ENCODE measurements around the gene KLK12.

Gene KLK12

DNA sequence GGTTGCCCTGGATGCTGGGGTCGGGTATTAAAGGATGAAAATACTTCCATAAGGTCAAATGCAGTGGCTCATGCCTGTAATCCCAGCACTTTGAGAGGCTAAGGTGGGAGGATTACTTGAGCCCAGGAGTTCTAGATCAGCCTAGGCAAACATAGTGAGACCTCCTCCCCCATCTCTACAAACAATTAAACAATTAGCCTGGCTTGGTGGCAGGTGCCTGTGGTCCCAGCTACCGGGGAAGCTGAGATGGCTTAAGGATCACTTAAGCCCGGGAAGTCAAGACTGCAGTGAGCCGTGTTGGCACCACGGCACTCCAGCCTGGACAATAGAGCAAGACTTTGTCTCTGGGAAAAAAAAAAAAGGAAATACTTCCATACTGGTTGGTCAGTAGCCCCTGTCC lies 9.9 kb downstream of the KLK12 start:
- FAIRE-seq, result no peak
- TF ChIP-seq POLR2A (IDR thresholded peaks at IDR 0.05; ENCODE audit: low read depth, low read length) (no peak), TAF1 (IDR thresholded peaks at IDR 0.05; ENCODE audit: borderline replicate concordance, low read depth, low read length) (no peak), POLR2AphosphoS5 (IDR thresholded peaks at IDR 0.05; ENCODE audit: low read depth, low read length) (no peak)
- no peak for DNase-seq (ENCODE audit: insufficient read length)

DNA sequence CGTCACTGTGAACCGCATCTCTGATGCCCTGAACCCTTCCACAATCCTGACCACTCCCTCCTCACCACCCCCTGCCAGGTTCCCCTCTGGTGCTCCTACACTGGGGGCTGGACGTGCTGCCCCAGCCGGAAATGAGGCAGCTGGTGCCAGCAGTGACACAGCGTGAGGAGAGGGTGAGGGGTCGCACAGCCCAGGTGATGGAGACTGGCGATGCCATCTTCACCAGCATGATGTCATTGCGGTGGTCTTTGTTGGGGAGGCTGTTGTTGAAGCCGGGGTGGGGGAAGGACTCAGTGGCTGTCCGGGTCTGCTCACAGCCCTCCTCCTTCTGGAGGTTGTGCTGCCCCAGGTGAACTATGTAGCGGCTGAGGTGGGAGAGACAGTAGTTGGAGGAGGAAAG lies 10.9 kb downstream of the KLK12 start:
- TF ChIP-seq TAF1 (IDR thresholded peaks at IDR 0.05; ENCODE audit: borderline replicate concordance, low read depth, low read length) (no peak), POLR2A (IDR thresholded peaks at IDR 0.05; ENCODE audit: low read depth, low read length) (no peak), POLR2AphosphoS5 (IDR thresholded peaks at IDR 0.05; ENCODE audit: low read depth, low read length) (no peak)
- DNase-seq (ENCODE audit: insufficient read length), result no peak
- FAIRE-seq, result no peak

DNA sequence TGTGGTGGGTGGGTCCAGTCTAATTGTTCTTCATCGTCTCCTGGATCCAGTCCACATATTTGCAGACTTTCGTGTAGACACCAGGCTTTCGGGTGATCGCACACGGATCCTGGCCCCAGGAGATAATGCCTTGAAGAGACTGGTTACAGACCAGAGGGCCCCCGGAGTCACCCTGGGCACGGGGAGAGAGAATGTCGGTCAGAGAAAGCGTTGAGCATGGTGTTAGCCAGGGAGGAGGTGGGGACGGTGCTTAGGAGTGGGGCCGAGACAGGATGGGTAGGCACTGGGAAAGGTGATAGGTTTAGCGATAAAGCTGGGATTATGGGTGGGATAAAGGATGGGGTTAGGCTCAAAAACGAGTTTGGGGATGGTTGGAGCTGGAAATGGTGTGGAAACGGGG lies 12.3 kb downstream of the KLK12 start:
- FAIRE-seq (no peak), DNase-seq (ENCODE audit: insufficient read length) (no peak)
- TF ChIP-seq POLR2AphosphoS5 (IDR thresholded peaks at IDR 0.05; ENCODE audit: low read depth, low read length), result no peak
- no peak for TF ChIP-seq TAF1 (IDR thresholded peaks at IDR 0.05; ENCODE audit: borderline replicate concordance, low read depth, low read length)
- TF ChIP-seq POLR2A (IDR thresholded peaks at IDR 0.05; ENCODE audit: low read depth, low read length), result no peak

DNA sequence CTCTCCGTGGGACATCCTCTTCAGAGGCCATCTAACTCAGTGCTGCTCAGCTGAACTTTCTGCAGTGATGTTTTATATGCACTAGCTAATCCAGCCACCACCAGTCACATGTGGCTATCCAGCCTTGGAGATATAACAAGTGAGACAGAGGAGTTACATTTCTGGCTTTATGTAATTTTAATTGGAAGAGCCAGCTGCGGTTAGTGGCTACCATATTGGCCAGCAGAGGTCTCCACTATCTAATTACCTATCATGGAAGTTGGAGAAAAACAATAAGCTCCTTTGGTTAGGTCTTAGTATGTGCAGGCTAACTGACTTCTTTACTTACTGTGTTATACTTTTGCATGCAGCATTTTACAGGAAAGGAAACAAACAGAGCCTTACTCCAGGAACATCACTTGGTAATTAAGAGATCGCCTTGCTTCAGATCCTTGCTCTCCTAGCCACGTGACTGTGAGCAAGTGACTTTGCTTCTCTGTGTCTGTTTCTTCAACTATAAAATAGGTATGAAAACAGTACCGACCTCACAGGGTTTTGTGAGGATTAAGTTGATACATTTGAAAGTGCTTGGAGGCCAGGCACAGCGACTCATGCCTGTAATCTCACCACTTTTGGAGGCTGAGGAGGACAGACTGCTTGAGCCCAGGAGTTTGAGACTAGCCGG lies 13.7 kb downstream of the KLK12 start:
- TF ChIP-seq TAF1 (IDR thresholded peaks at IDR 0.05; ENCODE audit: borderline replicate concordance, low read depth, low read length) (no peak), POLR2AphosphoS5 (IDR thresholded peaks at IDR 0.05; ENCODE audit: low read depth, low read length) (no peak), POLR2A (IDR thresholded peaks at IDR 0.05; ENCODE audit: low read depth, low read length) (no peak)
- FAIRE-seq, result no peak

DNA sequence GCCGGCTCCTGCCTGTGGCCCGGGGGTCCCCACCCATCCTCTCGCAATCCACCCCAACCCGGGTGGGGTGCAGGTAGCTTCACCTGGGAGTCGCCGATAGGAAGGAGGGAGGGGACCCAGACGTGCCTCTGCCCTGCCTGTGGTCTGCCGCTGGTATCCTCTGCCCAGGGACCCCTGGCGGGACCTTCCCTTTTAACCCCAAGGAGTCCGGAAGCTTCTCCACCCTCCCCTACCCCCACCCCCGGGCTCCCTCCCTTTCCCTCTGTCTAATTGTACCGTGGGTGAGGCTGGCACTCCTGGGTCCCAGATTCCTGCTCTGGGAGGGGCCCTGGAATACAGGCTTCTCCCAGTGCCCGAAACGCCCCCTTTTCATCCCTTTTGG lies 15.3 kb downstream of the KLK12 start, which contains the start of gene KLK10:
Gene KLK10, minus strand, starts transcription at position 166 of the 382 bp plus-strand sequence. CDS start 579 bp downstream, outside the sequence.
- FAIRE-seq, result no peak
- no peak for DNase-seq (ENCODE audit: insufficient read length)
- no peak for TF ChIP-seq TAF1 (IDR thresholded peaks at IDR 0.05; ENCODE audit: borderline replicate concordance, low read depth, low read length)
- no peak for TF ChIP-seq POLR2A (IDR thresholded peaks at IDR 0.05; ENCODE audit: low read depth, low read length)
- TF ChIP-seq POLR2AphosphoS5 (IDR thresholded peaks at IDR 0.05; ENCODE audit: low read depth, low read length), result no peak

More for the DNA sequence above, 13.7 kb downstream of the KLK12 start:
- no peak for DNase-seq (ENCODE audit: insufficient read length)

DNA sequence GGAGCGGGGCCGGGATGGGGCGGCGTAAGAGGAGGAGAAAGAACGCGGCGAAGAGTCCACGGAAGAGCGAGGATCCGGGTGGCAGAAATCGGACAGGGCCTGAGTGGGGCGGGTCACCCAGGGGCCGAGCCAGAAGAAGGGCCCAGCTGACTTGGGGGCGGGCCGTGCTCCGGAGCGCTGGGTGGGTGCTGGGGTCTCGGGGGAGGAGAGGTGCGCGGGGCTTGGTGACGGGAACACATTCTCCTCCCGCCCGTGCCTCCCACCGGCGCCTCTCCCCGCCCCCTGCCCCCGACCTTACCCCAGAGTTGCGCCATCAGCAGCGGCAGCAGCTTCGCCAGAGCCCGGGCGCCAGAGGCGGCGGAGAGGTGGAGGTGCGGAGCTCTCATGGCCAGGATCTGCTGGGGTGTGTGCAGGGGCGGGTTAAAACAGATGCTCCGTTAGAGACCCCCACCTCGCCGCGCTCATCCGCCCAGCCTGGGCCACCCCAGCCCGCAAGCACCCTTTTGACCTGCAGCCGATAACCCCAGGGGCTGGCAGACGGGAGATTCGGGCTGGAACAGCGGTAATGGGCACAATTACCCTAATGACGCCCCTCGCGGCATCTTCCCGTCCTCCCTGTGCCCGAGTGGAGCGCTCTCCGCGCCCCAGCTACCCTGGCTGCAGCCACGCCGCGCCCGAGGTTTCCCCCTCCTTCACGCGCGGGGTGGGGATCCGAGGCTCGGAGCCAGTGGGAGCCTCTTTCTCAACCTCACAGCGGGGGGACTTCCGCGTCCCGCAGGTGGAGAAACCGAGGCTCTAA lies 15.9 kb downstream of the KLK12 start:
- DNase-seq (ENCODE audit: insufficient read length), result no peak

DNA sequence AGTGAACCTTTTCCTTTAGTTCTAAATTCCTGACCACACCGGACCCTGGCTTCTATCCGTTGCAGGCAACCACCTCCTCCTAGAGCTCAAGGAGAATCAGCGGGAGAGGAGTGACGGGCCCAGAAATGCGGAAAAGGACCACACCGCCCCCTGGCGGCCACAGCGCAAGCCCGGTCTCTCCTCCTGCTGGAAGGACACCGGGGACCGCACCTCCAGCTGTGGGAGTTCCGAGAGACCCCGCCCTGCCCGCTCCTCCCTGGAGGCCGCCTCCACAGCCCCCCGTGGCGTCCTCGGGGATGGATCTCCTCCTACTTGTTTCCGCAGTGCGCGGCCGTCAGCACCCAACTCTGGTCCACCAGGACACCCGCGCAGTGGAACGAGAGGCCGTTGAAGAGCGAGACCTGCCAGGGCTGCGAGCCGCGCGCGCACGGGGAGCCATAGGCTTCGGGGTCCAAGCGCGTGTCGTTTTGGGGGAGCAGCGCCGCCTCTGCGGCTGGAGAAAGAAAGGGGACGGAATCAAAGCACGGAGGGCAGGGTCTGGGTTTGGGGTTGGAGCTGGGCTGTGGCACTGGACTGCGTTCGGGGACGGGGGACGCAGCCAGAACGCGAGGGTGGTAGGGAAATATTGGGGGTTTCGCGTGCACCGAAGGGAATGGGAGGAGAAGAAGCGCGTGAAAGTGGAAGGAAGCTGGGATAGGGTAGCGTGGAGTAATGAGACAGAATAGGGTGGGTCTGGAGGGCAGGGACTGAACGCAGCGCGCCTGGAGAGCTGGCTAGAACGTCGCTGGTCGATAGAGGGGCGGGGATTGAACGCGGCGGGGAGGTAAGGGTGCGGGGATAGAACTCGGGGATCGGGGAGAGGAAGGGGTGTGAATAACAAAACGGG lies 17.8 kb downstream of the KLK12 start:
- TF ChIP-seq POLR2A (IDR thresholded peaks at IDR 0.05; ENCODE audit: low read depth, low read length), result no peak
- no peak for TF ChIP-seq POLR2AphosphoS5 (IDR thresholded peaks at IDR 0.05; ENCODE audit: low read depth, low read length)
- no peak for TF ChIP-seq TAF1 (IDR thresholded peaks at IDR 0.05; ENCODE audit: borderline replicate concordance, low read depth, low read length)
- FAIRE-seq, result no peak
- no peak for DNase-seq (ENCODE audit: insufficient read length)

More for the DNA sequence above, 15.9 kb downstream of the KLK12 start:
- TF ChIP-seq TAF1 (IDR thresholded peaks at IDR 0.05; ENCODE audit: borderline replicate concordance, low read depth, low read length), result no peak
- TF ChIP-seq POLR2A (IDR thresholded peaks at IDR 0.05; ENCODE audit: low read depth, low read length), result no peak
- no peak for TF ChIP-seq POLR2AphosphoS5 (IDR thresholded peaks at IDR 0.05; ENCODE audit: low read depth, low read length)
- FAIRE-seq, result no peak

DNA sequence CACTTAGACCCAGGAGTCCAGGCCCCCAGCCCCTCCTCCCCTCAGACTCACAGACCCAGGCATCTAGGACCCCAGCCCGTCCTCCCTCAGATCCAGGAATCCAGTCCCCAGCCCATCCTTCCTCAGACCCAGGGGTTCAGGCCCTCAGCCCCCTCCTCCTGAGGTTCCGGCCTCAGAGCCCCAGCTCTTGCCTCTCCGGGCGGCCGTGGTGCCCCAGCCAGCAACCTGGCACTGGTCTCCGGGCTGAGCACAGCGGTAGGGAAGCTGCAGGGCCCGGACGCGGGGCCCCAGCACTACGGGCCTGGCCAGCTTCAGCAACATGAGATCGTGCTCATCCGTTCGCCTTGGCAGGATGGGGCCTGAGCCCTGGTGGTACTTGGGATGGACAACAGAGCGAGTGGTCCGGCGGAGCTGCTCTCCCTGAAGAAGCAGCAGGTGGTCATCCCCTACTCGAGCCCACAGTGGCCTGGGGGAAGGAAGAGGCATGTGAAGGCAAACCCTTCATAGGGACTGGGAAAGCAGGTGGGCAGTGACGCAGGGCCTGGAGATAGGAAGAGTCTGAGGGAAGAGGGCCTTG lies 19.0 kb downstream of the KLK12 start:
- FAIRE-seq, result no peak
- DNase-seq (ENCODE audit: insufficient read length), result no peak
- TF ChIP-seq POLR2AphosphoS5 (IDR thresholded peaks at IDR 0.05; ENCODE audit: low read depth, low read length) (no peak), TAF1 (IDR thresholded peaks at IDR 0.05; ENCODE audit: borderline replicate concordance, low read depth, low read length) (no peak), POLR2A (IDR thresholded peaks at IDR 0.05; ENCODE audit: low read depth, low read length) (no peak)

DNA sequence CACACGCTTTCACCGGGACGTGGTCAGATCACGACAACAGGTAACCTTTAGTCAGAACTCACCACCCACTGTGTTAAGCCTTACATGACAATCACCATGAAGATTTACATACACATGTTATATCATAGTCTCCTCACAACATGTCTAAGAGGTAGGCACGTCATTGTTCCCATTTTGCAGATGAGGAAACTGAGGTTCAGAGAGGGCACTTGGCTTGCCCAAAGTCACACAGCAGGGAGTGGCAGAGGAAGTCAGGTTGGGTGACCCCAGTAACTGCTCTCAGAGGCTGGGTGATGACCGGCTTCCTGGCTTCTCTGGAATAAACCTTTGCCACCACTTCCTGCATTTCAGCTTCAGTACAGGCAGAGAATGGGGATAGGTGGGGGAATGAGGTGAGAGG lies 20.6 kb downstream of the KLK12 start:
- TF ChIP-seq POLR2AphosphoS5 (IDR thresholded peaks at IDR 0.05; ENCODE audit: low read depth, low read length), result no peak
- no peak for TF ChIP-seq POLR2A (IDR thresholded peaks at IDR 0.05; ENCODE audit: low read depth, low read length)
- no peak for TF ChIP-seq TAF1 (IDR thresholded peaks at IDR 0.05; ENCODE audit: borderline replicate concordance, low read depth, low read length)
- FAIRE-seq (no peak), DNase-seq (ENCODE audit: insufficient read length) (no peak)

DNA sequence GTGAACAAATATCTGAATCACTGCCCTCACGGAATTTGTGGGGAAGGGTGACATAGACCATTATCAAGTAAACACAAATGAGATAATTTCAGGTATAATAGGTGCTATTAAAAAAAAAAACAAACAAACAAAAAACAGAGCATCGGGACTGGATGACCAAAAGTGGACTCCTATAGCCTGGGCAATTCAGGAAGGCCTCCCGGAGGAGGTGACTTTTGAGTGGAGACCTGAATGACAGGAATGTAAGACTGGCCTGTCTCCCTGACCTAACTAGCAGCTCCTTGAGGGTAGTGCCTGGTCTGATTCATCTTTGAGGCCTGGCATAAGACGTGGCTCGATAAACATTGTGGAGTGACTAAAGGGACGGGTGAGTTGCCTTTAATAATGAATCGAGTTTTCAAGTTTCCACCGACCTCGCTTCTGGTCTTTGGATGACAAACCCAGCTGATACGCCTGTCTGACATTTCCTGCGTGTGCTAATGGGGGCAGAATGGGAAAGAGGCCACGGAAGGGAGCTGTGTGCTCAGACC lies 22.1 kb downstream of the KLK12 start:
- FAIRE-seq, result no peak
- no peak for DNase-seq (ENCODE audit: insufficient read length)
- no peak for TF ChIP-seq POLR2AphosphoS5 (IDR thresholded peaks at IDR 0.05; ENCODE audit: low read depth, low read length)
- TF ChIP-seq TAF1 (IDR thresholded peaks at IDR 0.05; ENCODE audit: borderline replicate concordance, low read depth, low read length), result no peak
- no peak for TF ChIP-seq POLR2A (IDR thresholded peaks at IDR 0.05; ENCODE audit: low read depth, low read length)
